Measurements from ENCODE around the gene FAM219A. TPM values are rescaled to one million over a fixed set of nuclear protein-coding genes. Genes with fewer than 3 reads are reported as not detected.

Gene FAM219A
- total and polyA plus RNA-seq, 3 donors from 2014 or later, result 12.2 to 17.9 (median 12.6) TPM

- H3K36me3 ChIP-seq (ENCODE audit: low read depth, missing control alignments), result no peaks in the 10 kb centered on the region
Observed at GRCh38 chr9:34501889-34502425, 43.6 kb upstream of the FAM219A start.

GRCh38 chr9:34501372-34501771, 43.0 kb upstream of the FAM219A start:
- TF ChIP-seq CTCF (IDR thresholded peaks at IDR 0.05), result no peak
- no peak for TF ChIP-seq POLR2A (IDR thresholded peaks at IDR 0.05)
- Histone ChIP-seq H3K36me3 (ENCODE audit: low read depth, missing control alignments) (no peaks in the 10 kb centered on the region), H3K27me3 (no peaks in the 10 kb centered on the region), H3K4me3 (no peak overlapping the region), H3K27ac (no peak overlapping the region), H3K9me3 (no peaks in the 10 kb centered on the region), H3K4me1 (peaks cover 25% of the 10 kb centered on the region)
- no peak for DNase-seq
- intact Hi-C loops (cut with DNase I; ENCODE audit: low total_unique reads), result loop anchor here (10.0 kb wide), 1 partner anchor 97 kb away; no protein-coding TSS in a partner anchor
- 65 to 78% methylated on average over 1 to 2 of the region's 2 CpGs for WGBS, 2 donors

More at GRCh38 chr9:34501889-34502425, 43.6 kb upstream of the FAM219A start:
- H3K27me3 ChIP-seq, result no peaks in the 10 kb centered on the region
- H3K9me3 ChIP-seq, result no peaks in the 10 kb centered on the region
- no peak overlapping the region for H3K4me3 ChIP-seq
- TF ChIP-seq POLR2A (IDR thresholded peaks at IDR 0.05), result no peak
- peak in 1 of 3 experiments; percentile 22 for TF ChIP-seq CTCF (IDR thresholded peaks at IDR 0.05)
- peak; percentile 95 for DNase-seq
- H3K27ac ChIP-seq, result no peak overlapping the region
- intact Hi-C loops (cut with DNase I; ENCODE audit: low total_unique reads), result loop anchor here (10.0 kb wide), 1 partner anchor 97 kb away; no protein-coding TSS in a partner anchor
- WGBS, 2 donors, result 39 to 41% methylated on average over 4 to 5 of the region's 5 CpGs
- peaks cover 25% of the 10 kb centered on the region for H3K4me1 ChIP-seq

GRCh38 chr9:34500623-34501267, 42.4 kb upstream of the FAM219A start:
- TF ChIP-seq CTCF (IDR thresholded peaks at IDR 0.05) (peak; percentile 86 to 98 (median 86)), POLR2A (IDR thresholded peaks at IDR 0.05) (no peak)
- no peaks in the 10 kb centered on the region for H3K36me3 ChIP-seq (ENCODE audit: low read depth, missing control alignments)
- intact Hi-C loops (cut with DNase I; ENCODE audit: low total_unique reads), result loop anchor here (10.0 kb wide), 1 partner anchor 96 kb away; no protein-coding TSS in a partner anchor
- H3K27ac ChIP-seq, result no peak overlapping the region
- WGBS, 2 donors, result 10 to 25% methylated on average over 6 of the region's 6 CpGs
- H3K9me3 ChIP-seq, result no peaks in the 10 kb centered on the region
- H3K4me1 ChIP-seq, result peaks cover 25% of the 10 kb centered on the region
- H3K27me3 ChIP-seq, result no peaks in the 10 kb centered on the region
- no peak overlapping the region for H3K4me3 ChIP-seq
- DNase-seq, result peak; percentile 68

- TF ChIP-seq CTCF (IDR thresholded peaks at IDR 0.05) (no peak), POLR2A (IDR thresholded peaks at IDR 0.05) (no peak)
- WGBS, 2 donors, result 59 to 83% methylated on average over 2 of the region's 2 CpGs
- Histone ChIP-seq H3K27ac (no peak overlapping the region), H3K4me3 (no peak overlapping the region), H3K36me3 (ENCODE audit: low read depth, missing control alignments) (no peaks in the 10 kb centered on the region), H3K4me1 (peaks cover 25% of the 10 kb centered on the region), H3K9me3 (no peaks in the 10 kb centered on the region), H3K27me3 (no peaks in the 10 kb centered on the region)
- DNase-seq, result no peak
- intact Hi-C loops (cut with DNase I; ENCODE audit: low total_unique reads), result no loop called here
Observed at GRCh38 chr9:34499076-34499475, 40.7 kb upstream of the FAM219A start.

Data from testis (tissue), 3 donors.